Ishikawa (cell line): ENCODE results near the gene FOXA1.

ENCODE experiments used
- CEBPB ChIP-seq: IDR thresholded peaks from 2 replicates; pipeline ENCODE4 v1.6.1; 2012
- CREB1 ChIP-seq: IDR thresholded peaks from 2 replicates; pipeline ENCODE4 v1.6.1; 2012; ENCODE audit warnings: low read depth
- EGR1 ChIP-seq: IDR thresholded peaks from 2 replicates; pipeline ENCODE4 v1.6.1; 2012
- EP300 ChIP-seq: IDR thresholded peaks from 2 replicates; pipeline ENCODE4 v1.6.1; 2012; ENCODE audit warnings: borderline replicate concordance
- FOXM1 ChIP-seq: IDR thresholded peaks from 2 replicates; pipeline ENCODE4 v1.6.1; 2012; ENCODE audit warnings: low read depth, borderline replicate concordance
- NFIC ChIP-seq: IDR thresholded peaks from 2 replicates; pipeline ENCODE4 v1.6.1; 2012
- RAD21 ChIP-seq: IDR thresholded peaks from 2 replicates; pipeline ENCODE4 v1.6.1; 2012; ENCODE audit warnings: low read depth
- TAF1 ChIP-seq: IDR thresholded peaks from 2 replicates; pipeline ENCODE4 v1.6.1; 2012; ENCODE audit warnings: low read depth, mild to moderate bottlenecking
- TCF12 ChIP-seq: IDR thresholded peaks from 2 replicates; pipeline ENCODE4 v1.6.1; 2012; ENCODE audit warnings: low read depth
- TEAD4 ChIP-seq: IDR thresholded peaks from 2 replicates; pipeline ENCODE4 v1.6.1; 2012
- YY1 ChIP-seq: IDR thresholded peaks from 2 replicates; pipeline ENCODE4 v1.6.1; 2012; ENCODE audit warnings: low read depth
- ZBTB7A ChIP-seq: IDR thresholded peaks from 2 replicates; pipeline ENCODE4 v1.6.1; 2012; ENCODE audit warnings: low read depth
- TF ChIP-seq, protein P1 (sequence below): IDR thresholded peaks from 2 replicates; pipeline ENCODE4 v1.6.1; 2012; ENCODE audit warnings: low read depth, mild to moderate bottlenecking
- TF ChIP-seq, protein P2 (sequence below): IDR thresholded peaks from 2 replicates; pipeline ENCODE4 v1.6.1; 2012
- TF ChIP-seq, protein P3 (sequence below): IDR thresholded peaks from 2 replicates; pipeline ENCODE4 v1.6.1; 2012

FOXA1 gene

DNA sequence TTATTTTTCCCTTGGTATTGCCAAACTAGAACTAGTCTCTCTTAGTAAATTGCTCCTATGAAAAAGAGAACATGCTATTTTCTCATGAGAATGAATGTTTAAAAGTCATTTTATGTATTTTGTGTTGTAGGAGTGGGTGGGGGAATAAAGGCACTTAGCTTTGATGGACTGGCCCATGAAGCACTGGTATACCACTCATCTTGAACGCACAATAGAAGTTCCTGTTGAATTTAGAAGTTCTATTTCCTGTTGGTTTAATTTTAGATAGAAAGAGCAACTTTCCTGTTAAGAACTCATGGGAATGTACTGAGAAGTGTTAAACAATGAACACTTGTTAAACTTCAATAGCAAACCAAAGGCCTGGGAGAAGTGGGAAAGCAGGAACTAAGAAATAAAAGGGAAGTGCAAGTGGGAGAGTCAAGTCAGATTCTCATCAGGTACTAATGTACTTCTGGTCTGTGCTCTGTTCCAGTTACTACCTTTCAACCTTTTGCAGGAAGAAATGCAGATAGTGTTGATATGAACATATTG is 23.5 kb upstream of the FOXA1 start:
- TF ChIP-seq, protein P1, sequence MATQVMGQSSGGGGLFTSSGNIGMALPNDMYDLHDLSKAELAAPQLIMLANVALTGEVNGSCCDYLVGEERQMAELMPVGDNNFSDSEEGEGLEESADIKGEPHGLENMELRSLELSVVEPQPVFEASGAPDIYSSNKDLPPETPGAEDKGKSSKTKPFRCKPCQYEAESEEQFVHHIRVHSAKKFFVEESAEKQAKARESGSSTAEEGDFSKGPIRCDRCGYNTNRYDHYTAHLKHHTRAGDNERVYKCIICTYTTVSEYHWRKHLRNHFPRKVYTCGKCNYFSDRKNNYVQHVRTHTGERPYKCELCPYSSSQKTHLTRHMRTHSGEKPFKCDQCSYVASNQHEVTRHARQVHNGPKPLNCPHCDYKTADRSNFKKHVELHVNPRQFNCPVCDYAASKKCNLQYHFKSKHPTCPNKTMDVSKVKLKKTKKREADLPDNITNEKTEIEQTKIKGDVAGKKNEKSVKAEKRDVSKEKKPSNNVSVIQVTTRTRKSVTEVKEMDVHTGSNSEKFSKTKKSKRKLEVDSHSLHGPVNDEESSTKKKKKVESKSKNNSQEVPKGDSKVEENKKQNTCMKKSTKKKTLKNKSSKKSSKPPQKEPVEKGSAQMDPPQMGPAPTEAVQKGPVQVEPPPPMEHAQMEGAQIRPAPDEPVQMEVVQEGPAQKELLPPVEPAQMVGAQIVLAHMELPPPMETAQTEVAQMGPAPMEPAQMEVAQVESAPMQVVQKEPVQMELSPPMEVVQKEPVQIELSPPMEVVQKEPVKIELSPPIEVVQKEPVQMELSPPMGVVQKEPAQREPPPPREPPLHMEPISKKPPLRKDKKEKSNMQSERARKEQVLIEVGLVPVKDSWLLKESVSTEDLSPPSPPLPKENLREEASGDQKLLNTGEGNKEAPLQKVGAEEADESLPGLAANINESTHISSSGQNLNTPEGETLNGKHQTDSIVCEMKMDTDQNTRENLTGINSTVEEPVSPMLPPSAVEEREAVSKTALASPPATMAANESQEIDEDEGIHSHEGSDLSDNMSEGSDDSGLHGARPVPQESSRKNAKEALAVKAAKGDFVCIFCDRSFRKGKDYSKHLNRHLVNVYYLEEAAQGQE = no peak
- TF ChIP-seq CEBPB (no peak), ZBTB7A (no peak), EP300 (no peak), TEAD4 (no peak), NFIC (no peak), CREB1 (no peak), RAD21 (no peak)
- TF ChIP-seq, protein P2, sequence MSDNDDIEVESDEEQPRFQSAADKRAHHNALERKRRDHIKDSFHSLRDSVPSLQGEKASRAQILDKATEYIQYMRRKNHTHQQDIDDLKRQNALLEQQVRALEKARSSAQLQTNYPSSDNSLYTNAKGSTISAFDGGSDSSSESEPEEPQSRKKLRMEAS = no peak

DNA sequence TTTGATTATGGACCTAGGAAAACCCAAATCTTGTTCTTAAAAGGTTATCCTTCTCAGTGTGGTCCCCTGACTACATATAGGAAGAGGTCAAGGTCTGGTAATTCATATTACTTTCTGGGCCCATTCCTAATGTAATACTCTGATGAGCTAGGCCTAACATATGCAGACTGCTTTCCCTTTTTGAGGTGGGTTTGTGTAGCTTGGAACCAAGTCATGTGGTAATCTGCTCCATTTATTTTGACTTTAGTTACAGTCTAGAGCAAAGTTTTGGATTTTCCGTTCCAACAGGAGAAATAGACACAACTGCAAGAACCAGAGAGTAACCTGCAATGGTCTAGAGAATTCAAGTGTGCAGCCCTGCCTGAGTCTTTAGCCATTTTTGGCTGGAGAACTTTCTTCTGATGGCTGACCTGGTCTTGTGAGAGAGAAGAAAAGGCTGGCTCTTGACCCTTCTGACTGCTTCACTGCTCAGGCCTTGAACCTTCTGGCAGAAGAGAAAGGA is 22.9 kb upstream of the FOXA1 start:
- no peak for TF ChIP-seq YY1
- TF ChIP-seq, protein P3, sequence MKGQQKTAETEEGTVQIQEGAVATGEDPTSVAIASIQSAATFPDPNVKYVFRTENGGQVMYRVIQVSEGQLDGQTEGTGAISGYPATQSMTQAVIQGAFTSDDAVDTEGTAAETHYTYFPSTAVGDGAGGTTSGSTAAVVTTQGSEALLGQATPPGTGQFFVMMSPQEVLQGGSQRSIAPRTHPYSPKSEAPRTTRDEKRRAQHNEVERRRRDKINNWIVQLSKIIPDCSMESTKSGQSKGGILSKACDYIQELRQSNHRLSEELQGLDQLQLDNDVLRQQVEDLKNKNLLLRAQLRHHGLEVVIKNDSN = no peak
- TF ChIP-seq, protein P1 = no peak
- TF ChIP-seq, protein P2 = no peak
- no peak for TF ChIP-seq TCF12

DNA sequence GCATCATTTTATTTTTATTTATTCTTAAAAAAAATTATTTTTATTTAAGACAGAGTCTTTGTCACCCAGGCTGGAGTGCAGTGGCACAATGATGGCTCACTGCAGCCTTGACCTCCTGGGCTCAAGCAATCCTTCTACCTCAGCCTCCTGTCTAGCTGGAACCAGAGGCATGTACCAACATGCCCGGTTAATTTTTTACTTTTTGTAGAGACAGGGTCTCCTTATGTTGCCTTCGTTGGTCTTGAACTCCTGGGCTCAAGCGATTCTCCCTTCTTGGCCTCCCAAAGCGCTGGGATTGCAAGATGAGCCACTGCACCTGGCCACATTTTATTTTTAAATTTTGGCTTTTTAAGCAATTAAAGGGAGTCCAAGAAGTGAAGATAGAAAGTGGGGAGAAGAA is 21.8 kb upstream of the FOXA1 start:
- TF ChIP-seq, protein P1 = no peak
- TF ChIP-seq ZBTB7A (no peak), NFIC (no peak), EP300 (no peak), TAF1 (no peak), YY1 (no peak), CREB1 (no peak), RAD21 (no peak), EGR1 (no peak), FOXM1 (no peak)
- TF ChIP-seq, protein P3 = no peak

DNA sequence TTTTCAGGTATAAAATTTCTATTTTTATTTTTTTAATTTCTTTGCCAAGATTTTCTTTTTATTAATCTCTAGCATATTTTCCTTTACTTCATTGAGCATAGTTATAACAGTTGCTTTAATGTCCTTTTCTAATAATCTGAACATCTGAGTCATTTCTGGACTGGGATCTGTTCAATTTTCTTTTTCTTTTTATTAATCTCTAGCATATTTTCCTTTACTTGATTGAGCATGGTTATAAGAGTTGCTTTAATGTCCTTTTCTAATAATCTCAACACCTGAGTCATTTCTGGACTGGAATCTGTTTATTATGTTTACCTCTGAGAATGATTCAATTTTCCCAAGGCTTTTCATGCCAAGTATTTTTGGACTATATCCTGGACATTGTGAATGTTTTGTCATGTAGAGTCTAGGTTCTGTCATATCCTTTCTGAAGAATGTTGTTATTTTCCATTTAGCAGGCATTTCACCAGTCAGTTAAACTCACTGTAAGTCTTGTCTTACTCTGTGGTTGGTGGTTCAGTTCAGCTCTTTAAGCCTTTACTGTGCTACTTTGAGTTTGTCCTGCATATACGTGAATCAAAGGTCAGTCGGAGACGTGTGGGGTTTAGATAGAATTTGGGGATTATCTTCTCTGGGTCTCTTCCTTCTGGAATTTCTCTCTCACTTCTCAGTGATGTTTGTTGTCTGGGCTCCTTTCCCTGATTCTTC is 20.7 kb upstream of the FOXA1 start:
- TF ChIP-seq, protein P3 = no peak
- TF ChIP-seq YY1 = no peak
- no peak for TF ChIP-seq TCF12
- no peak for TF ChIP-seq TEAD4
- TF ChIP-seq, protein P1 = no peak
- TF ChIP-seq EP300 = no peak
